HG02610 (cell line): ENCODE data around the gene GIPC1.
"Not testable (repeated sequence)": the region's sequence is repeated elsewhere in the genome, so short reads cannot be mapped to it uniquely, and the experiment has no call there.

Experiments
- ATAC-seq: cut with Tn5 transposase; IDR thresholded peaks from one replicate; pipeline ENCODE4 v1.9.1; 2021; ENCODE audit warnings: mild to moderate bottlenecking, moderate library complexity; ENCODE audit not compliant: unreplicated experiment

GIPC1 gene

DNA sequence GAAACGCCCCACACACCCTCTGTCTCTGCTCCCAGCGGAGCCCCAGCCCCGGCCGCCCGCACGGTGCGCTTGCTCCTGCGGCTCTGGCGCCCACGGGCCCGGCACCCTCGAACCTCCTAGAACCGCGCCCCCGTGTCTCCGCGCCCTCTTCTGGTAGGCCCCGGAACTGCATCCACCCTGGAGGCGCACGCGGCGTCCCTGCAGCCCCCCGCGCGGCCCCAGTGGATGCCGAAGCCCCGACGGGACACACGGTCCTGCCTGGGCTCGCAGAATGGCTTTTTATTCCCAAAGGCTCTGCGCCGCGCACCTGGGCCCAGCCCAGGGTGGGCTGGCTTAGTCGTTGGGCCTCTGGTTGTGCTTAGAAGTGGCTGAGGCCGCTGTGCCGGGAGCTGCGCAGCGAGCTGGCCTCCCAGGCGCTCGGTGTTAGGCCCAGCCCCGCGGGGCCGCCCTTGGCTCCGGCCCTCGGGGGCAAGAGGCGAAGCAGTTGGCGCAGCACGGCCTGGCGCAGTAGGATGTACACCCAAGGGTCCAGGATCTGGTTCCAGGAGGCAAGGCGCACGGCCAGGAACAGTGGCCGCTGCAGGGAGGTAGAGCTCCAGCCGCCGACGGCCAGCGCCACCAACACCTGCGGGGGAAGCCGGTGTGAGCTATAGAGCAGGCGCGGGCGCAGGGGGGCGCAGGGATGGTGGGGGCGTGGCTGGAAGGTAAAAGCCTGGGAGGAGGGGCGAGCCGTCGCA, 23.6 kb downstream of the GIPC1 start:
- no peak for ATAC-seq

DNA sequence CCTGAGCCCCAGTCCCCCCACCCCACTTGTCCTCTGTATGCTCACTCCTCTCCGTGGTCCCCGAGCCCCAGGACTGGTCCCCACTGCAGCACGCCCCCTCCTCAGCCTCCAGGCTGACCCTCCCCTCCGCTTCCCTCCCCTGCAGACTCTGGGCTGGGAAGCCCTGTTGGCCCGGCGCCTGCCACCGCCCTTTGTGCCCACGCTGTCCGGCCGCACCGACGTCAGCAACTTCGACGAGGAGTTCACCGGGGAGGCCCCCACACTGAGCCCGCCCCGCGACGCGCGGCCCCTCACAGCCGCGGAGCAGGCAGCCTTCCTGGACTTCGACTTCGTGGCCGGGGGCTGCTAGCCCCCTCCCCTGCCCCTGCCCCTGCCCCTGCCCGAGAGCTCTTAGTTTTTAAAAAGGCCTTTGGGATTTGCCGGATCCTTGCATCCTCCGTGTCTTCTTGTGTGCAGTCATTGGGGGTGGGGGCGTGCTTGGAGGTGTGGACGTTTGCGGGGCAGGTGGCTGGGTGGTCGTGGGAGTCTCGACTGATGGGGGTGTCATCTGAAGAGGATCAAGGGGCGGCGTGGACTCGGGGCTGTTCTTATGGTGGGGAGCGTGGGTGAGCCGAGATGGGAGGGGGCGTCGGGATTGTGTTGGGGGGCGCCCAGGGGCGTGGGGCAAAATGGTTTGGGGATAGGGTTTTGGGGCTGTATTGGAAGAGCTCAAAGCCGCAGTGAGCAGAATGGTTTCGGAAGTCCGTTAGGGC, 24.3 kb downstream of the GIPC1 start:
- ATAC-seq, result no peak

DNA sequence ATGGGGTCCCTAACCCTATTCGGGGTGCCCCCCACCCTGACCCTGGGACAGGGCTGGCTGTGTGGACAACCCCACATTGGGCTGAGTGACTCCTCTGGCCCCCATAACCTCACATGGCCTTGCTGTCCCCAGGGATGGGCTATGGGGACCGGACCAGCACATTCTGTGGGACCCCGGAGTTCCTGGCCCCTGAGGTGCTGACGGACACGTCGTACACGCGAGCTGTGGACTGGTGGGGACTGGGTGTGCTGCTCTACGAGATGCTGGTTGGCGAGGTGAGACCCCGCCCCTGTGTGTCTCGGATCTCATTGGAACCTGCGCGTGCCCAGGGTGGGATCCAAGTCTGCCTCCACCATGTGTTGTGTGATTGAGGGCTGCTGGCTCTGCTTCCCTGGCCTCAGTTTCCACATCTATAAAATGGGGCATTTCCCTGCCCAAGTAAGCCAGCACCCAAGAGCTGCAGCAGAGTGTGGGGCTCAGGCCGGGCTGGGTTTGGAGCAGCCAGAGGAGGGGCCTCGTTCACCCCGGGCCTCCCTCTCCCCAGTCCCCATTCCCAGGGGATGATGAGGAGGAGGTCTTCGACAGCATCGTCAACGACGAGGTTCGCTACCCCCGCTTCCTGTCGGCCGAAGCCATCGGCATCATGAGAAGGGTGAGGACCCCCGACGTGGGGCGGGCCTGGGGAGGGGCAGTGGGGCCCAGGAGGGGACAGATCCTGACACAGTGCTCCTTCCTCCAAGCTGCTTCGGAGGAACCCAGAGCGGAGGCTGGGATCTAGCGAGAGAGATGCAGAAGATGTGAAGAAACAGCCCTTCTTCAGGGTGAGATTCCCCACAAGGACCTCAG, 25.7 kb downstream of the GIPC1 start:
- no peak for ATAC-seq

DNA sequence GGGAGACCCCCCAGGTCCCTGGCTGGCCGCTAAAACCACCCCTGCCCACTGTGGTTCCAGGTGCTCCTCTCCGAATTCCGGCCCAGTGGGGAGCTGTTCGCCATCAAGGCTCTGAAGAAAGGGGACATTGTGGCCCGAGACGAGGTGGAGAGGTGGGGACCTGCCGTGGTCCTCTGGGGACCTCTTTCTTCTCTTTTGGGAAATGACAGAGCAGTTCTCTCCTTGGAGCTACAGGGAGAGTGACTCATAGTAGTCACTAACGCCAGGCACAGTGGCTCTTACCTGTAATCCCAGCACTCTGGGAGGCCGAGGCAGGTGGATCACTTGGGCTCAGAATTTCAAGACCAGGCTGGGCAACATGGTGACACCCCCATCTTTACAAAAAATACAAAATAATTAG, 28.1 kb downstream of the GIPC1 start:
- no peak for ATAC-seq

DNA sequence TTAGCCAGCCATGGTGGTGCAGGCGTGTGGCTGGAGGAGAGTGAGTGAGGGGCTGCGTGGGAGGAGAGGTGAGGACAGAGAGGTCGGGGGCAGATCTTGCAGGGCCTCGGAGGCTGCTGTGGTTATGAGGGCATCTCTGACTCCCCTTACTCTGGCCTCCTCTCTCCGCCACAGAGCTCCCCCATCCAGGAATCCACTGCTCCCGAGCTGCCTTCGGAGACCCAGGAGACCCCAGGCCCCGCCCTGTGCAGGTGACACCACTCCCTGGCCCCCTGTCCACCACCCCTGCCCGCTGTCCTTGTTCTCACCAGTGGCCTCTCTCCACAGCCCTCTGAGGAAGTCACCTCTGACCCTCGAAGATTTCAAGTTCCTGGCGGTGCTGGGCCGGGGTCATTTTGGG, 28.5 kb downstream of the GIPC1 start:
- no peak for ATAC-seq

DNA sequence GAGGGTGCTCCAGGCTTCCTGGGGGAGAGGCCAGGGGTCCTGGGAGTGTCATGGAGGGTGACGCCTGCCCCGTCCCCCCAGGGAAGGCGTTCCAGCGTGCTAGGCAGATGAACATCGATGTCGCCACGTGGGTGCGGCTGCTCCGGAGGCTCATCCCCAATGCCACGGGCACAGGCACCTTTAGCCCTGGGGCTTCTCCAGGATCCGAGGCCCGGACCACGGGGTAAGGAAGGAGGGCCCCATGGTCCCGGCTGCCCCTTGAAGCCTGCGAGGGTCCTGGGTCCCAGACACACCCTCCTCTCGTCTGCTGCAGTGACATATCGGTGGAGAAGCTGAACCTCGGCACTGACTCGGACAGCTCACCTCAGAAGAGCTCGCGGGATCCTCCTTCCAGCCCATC, 32.2 kb downstream of the GIPC1 start:
- no peak for ATAC-seq

DNA sequence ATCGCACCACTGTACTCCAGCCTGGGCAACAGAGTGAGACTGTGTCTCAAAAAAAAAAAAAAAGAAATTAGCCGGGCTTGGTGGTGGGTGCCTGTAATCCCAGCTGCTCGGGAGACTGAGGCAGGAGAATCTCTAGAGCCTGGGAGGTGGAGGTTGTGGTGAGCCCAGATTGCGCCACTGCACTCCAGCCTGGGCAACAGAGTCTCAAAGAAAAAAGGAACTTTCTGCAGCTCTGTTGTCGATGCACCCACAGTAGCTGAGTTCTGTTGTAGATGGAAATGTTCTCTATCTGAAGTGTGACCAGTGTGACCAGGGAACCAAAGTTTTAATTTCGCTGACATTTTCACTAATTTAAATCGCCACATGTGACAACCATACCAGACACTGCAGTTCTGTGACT, 33.5 kb downstream of the GIPC1 start:
- not testable (repeated sequence) for ATAC-seq

DNA sequence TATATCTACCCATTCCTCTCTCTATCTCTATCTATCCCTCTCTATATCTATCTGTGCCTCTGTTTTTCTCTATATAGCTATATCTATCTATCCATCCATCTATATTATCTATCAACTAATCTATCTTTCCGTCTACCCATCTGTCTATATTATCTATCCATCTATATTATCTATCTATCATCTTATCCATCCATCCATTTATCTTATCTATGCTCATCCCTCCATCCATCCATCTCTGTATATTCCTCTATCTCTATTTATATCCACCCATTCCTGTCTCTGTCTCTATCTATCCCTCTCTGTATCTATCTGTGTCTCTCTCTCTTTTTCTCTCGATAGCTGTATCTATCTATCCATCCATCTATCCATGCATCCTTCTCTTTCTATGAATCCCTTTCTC, 35.0 kb downstream of the GIPC1 start:
- ATAC-seq, result no peak

DNA sequence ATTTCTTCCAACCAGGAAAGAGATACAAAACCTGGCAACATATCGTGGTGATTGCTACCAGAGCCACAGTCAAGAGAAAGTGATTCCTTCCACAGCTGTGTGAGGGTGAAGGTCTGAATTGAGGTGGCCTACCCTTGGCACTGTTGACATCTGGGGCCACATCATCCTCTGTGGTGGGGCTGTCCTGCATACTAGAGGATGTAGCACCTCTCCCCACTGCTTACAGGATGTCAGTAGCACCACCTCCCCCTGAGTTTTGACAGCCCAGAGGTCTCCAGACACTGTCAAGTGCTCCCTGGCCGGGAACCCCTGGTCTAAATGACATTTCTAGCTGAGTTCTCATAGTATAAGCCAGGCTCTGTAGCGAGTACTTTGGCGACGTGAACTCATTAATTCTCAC, 36.2 kb downstream of the GIPC1 start:
- no peak for ATAC-seq

DNA sequence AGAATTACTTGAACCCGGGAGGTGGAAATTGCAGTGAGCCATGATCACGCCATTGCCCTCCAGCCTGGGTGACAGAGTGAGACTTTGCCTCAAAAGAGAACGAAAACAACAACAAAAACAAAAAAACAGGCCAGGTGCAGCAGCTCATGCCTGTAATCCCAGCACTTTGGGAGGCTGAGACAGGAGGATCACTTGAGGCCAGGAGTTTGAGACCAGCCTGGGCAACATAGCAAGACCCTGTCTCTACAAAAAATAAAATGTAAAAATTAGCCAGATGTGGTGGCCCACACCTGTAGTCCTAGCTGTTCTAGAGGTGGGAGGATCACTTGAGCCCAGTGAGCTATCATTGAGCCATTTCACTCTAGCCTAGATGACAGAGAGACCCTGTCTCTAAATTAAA, 43.6 kb downstream of the GIPC1 start:
- not testable (repeated sequence) for ATAC-seq

DNA sequence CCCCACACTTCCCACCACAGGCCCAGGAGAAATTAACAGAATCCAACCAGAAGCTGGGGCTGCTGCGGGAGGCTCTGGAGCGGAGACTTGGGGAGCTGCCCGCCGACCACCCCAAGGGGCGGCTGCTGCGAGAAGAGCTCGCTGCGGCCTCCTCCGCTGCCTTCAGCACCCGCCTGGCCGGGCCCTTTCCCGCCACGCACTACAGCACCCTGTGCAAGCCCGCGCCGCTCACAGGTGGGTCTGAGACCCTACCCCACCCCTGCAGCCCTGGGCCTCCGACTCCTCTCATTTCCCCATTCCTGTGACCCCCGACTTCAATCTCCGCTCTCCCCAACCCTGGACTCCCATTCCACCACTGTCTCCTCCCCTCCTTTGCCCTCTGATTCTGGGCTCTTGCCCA, 45.1 kb downstream of the GIPC1 start:
- ATAC-seq, result no peak

DNA sequence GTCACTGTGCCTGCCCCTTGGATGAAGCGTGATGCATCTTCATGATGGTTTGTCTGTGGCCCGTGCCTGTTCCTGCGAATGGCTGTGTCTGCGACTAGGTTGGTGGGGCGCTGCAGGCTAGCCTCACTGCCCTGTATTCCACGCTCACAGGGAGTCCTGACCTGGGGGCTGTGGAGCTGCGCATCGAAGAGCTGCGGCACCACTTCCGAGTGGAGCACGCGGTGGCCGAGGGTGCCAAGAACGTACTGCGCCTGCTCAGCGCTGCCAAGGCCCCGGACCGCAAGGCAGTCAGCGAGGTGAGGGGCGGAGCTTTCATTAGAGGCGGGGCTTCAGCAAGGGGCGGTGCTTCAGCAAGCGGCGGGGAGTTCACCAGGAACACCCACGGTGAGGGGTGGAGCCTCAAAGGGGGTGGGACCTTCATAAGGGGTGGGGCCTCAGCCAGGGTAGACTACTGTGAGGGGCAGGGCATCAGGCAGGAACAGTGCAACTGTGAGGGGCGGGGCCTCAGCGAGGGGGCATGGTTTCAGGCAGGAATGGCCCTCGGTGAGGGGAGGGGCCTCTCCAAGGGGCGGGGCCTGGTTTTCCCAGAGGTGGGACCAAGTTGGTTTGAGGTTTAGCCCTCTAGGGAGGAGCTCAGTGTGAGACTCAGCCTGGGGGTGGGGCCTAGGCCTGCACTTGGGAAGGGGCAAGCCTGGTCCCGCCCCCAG, 45.6 kb downstream of the GIPC1 start:
- ATAC-seq, result no peak

DNA sequence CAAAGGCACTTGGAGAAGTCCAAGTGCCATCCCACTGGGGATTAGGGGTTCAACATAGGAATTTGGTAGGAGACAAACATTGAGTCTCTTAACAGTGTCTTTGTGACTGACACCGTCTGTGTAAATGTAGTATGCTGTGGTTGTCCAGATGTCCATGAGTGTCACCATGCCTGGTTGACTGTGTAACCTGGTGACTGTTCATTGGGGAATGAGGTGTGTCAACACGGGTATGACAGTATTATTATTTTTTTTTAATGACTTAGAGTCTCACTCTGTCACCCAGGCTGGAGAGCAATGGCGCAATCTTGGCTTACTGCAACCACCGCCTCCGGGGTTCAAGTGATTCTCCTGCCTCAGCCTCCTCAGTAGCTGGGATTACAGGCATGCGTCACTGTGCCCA, 46.6 kb downstream of the GIPC1 start:
- no peak for ATAC-seq

DNA sequence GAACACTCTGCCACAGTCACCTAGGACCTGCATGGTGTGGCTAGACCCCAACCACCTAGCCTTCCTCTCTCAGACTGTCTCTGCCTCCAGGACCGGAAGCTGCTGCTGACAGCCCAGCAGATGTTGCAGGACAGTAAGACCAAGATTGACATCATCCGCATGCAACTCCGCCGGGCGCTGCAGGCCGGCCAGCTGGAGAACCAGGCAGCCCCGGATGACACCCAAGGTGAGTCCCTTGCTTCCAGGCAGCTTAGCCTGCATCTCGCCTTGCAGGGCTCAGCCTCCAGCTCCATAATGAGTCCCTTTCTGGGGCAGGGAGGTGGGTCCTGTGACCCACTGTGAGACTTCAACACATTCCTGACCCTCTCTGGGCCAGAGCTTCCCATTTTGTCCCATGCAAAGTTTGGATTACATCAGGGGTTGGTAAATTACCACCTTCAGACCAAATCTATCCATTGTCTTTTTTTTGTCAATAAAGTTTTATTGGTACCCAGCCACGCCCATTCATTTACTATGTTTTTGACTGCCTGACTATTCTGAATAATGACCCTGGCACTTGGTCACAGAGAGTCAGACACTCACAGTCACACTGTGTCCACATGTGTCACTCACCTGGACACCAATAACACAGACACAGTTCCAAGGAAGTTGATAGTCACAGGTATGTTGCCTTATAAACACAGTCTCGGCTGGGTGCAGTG, 49.4 kb downstream of the GIPC1 start:
- ATAC-seq, result no peak

DNA sequence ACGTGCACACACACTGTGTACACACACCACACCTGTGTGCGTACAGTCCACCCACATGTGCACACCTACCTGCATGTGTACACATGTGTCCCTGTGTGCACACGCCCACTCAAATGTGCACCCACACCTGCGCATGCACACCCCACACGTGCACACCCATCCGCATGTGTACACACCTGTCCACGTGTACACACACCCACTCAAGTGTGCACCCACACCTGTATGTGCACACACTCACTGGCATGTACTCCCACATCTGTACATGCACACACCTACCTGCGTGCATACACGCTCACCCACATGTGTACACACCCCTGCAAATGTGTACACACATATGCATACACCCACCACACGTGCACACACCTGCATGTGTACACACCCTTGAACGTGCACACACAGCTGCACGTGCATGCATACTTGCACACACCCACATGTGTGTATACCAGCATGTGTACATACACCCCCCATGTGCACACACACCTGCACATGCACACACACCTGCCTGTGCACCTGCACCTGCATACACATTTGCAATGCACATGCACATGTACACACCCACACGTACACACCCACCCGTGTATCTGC, 52.2 kb downstream of the GIPC1 start:
- ATAC-seq, result no peak

DNA sequence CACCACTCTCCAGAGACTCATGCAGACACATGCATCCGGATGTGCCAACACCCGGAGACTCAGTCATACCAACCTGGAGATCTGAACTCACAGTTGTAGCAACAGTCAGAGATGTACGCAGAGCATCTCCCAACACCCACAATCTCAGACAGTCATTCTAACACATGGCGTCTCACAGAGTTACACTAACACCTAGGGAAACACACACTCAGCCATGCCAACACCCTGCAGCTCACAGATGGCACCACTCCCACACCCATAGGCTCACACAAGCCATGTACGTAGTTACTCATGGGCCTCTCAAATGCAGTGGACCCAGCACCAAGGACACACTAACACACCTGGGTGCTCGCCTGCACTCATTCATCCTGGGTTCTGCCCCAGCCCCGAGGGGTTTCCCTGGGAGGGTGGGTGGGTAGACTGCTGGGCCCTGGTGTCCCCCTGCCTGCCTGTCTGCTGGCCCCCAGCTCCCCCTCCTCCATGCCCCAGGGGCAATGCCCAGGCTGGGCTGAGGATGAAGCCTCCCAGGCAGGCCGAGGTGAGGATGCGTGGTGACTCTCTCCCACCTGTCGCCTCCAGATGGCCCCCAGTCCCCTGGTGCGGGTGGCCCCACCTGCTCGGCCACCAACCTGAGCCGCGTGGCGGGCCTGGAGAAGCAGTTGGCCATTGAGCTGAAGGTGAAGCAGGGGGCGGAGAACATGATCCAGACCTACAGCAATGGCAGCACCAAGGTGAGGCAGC, 52.9 kb downstream of the GIPC1 start:
- ATAC-seq, result no peak

DNA sequence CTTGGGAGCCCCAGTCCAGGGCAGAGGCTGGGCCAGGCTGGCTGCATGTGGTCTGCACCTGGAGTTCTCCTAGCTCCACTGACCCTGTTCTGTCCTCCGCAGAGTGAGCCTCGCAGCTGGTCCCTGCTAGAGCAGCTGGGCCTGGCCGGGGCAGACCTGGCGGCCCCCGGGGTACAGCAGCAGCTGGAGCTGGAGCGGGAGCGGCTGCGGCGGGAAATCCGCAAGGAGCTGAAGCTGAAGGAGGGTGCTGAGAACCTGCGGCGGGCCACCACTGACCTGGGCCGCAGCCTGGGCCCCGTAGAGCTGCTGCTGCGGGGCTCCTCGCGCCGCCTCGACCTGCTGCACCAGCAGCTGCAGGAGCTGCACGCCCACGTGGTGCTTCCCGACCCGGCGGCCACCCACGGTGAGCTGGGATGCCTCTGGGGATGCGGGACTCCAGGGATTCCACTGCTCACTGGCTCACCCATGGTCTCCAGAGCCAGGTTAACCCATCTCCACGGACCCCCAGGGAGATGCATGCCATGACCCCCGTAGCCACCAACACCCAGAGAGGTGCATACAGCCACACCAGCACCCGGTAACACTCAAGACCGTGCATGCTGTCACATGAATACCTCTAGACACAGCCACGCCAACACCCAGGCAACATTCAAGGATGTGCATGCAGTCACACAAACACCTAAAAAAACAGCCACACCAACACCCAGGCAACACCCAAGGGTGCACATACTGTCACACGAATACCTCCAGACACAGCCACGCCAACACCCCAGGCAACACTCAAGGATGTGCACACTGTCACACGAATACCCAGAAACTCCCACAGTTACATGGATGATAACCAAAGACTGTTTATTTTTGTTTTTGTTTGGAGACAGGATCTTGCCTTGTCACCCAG, 54.6 kb downstream of the GIPC1 start:
- no peak for ATAC-seq

DNA sequence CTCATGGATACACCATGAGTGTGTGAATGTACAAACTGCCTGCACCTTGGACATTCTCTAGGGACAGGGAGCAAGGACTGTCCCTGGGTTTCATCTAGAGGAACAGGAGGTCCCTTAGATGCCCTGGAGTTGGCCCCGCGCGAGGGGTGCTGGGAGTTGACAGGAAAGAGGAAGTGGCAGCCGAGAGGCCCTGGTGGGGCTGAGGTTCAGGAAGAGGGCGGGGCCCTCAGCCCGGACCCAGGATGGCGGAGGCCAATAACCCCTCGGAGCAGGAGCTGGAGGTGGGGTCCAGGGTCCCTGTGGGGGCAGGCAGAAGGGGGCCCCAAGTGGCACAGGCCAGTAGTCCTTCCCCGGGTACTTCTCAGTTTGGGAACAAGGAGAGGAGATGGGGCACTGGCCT, 55.9 kb downstream of the GIPC1 start:
- peak; percentile 90 for ATAC-seq
